ENCODE results near the gene HIVEP3.

Gene HIVEP3

DNA sequence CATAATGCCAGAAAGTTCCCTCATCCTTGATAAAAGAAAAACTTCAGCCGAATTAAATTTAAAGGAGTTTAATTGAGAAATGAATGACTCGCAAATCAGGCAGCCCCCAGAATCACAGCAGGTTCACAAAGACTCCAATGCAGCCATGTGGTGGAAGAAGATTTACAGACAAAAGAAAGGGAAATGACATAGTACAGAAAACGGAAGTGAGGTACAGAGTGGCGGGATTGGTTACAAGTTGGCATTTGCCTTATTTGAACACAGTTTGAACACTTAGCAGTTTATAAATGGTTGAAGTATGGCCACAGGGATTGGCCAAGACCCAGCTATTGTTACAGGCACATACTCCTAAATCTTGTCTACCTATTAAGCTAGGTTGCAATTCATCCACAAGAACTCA is 46.6 kb downstream of the HIVEP3 start:
- no peak for TF ChIP-seq ZNF274 (IDR thresholded peaks at IDR 0.05; ENCODE audit: low read depth, low read length)
- no peak for TF ChIP-seq SUZ12 (IDR thresholded peaks at IDR 0.05; ENCODE audit: extremely low read depth, insufficient read depth, insufficient read length)
- TF ChIP-seq YY1 (IDR thresholded peaks at IDR 0.05; ENCODE audit: insufficient read depth, insufficient read length) = no peak
- H3K9me3 ChIP-seq (ENCODE audit: insufficient read depth, low read length) = no peaks in the 10 kb centered on the region
- DNase-seq (ENCODE audit: low read depth, low spot score) = no peak
- no peak overlapping the region for H3K9ac ChIP-seq (ENCODE audit: insufficient read length, low read depth)
- no peaks in the 10 kb centered on the region for H3K27me3 ChIP-seq (ENCODE audit: insufficient read depth, insufficient read length)
- peaks cover 11% of the 10 kb centered on the region for H3K4me1 ChIP-seq (ENCODE audit: insufficient read depth, insufficient read length)
- no peaks in the 10 kb centered on the region for H3K36me3 ChIP-seq (ENCODE audit: insufficient read depth, insufficient read length, low read length)
- no peak overlapping the region for H3K4me3 ChIP-seq (ENCODE audit: insufficient read length, low read depth)

DNA sequence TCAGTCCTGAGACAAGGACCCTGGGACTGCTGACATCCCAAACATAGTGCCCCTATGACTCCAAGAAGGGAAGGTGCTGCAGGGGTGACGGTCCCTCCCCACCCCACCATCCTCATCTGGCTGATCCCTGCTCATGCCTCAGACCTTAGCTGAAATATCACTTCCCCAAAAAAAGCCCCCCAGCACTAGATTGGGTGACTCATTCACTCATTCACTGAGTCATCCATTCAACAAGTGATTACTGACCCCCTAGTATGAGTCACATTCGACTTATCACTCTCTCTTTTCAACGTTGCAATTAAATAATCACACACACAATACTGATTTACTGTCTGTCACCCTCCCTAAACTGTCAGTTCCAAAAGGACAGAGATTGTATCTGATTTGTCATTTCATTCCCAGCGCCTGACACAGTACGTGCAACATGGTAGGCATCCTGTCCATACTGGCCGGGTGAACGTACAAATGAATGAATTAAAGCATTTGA is 48.6 kb downstream of the HIVEP3 start:
- Histone ChIP-seq H3K36me3 (ENCODE audit: insufficient read depth, insufficient read length, low read length) (no peaks in the 10 kb centered on the region), H3K27me3 (ENCODE audit: insufficient read depth, insufficient read length) (no peaks in the 10 kb centered on the region), H3K9me3 (ENCODE audit: insufficient read depth, low read length) (no peaks in the 10 kb centered on the region), H3K4me3 (ENCODE audit: insufficient read length, low read depth) (no peak overlapping the region), H3K9ac (ENCODE audit: insufficient read length, low read depth) (no peak overlapping the region), H3K4me1 (ENCODE audit: insufficient read depth, insufficient read length) (peaks cover 9% of the 10 kb centered on the region)
- TF ChIP-seq ZNF274 (IDR thresholded peaks at IDR 0.05; ENCODE audit: low read depth, low read length) = no peak
- DNase-seq (ENCODE audit: low read depth, low spot score) = no peak

DNA sequence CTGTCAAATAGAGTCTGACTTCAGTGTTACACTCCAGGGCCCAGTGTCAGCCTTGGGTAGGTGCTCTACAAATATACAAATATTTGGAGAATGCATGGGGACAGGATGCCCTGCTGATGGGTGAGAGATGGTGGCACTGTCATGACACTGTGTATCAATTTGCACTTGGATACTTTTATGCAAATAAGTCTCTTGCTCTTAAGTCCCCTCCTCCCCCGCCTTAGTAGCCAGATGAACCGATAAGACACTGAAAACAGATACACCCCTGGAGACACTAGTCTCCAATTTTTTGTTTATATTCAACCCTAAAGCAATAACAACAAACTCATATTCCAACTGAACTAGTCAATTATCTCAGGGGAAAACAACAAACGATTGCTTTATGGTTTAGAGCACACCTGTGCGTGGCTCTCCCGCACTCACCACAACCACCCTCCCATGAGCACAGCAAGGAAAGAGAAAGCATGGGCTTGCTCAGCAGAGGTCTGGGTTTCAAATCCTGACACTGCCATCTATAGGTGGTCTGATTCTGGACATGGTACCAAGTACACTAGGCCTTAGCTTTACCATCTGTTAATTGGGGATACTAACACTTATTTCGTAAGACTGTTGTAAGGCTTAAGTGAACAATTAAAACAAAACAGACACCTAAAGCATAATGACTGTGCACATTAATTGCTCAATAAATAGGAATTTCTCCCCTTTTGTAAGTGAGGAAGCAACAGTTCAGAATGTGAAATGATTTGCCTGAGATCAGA is 50.3 kb downstream of the HIVEP3 start:
- H3K4me1 ChIP-seq (ENCODE audit: insufficient read depth, insufficient read length) = peaks cover 2% of the 10 kb centered on the region
- no peaks in the 10 kb centered on the region for H3K36me3 ChIP-seq (ENCODE audit: insufficient read depth, insufficient read length, low read length)
- no peak for DNase-seq (ENCODE audit: low read depth, low spot score)
- no peak overlapping the region for H3K4me3 ChIP-seq (ENCODE audit: insufficient read length, low read depth)
- no peaks in the 10 kb centered on the region for H3K9me3 ChIP-seq (ENCODE audit: insufficient read depth, low read length)
- TF ChIP-seq ZNF274 (IDR thresholded peaks at IDR 0.05; ENCODE audit: low read depth, low read length) = no peak
- TF ChIP-seq SUZ12 (IDR thresholded peaks at IDR 0.05; ENCODE audit: extremely low read depth, insufficient read depth, insufficient read length) = no peak
- no peak for TF ChIP-seq YY1 (IDR thresholded peaks at IDR 0.05; ENCODE audit: insufficient read depth, insufficient read length)
- no peak overlapping the region for H3K9ac ChIP-seq (ENCODE audit: insufficient read length, low read depth)
- no peaks in the 10 kb centered on the region for H3K27me3 ChIP-seq (ENCODE audit: insufficient read depth, insufficient read length)

DNA sequence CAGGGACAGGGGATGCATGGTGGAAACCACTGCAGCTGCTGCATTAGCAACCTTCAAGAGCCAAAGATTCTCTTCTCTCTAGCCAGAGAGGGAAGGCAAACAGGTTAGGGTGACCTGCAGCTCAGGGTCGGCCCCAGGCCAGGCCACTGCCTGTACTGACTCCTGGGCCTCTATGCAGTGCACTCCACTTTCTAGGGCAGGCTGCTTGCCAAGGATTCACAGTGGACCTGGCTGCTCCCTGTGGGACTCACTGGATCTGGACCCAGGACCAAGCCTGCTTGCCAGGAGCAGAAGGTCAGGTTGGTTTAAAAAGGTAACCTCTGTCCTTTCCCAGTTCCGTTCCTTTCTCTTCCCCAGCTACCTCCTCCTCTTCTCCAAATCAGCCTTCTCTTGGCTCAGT is 52.4 kb downstream of the HIVEP3 start:
- H3K9ac ChIP-seq (ENCODE audit: insufficient read length, low read depth) = no peak overlapping the region
- no peak for DNase-seq (ENCODE audit: low read depth, low spot score)
- no peak overlapping the region for H3K4me3 ChIP-seq (ENCODE audit: insufficient read length, low read depth)
- H3K4me1 ChIP-seq (ENCODE audit: insufficient read depth, insufficient read length) = peaks cover 15% of the 10 kb centered on the region
- no peaks in the 10 kb centered on the region for H3K36me3 ChIP-seq (ENCODE audit: insufficient read depth, insufficient read length, low read length)
- no peaks in the 10 kb centered on the region for H3K9me3 ChIP-seq (ENCODE audit: insufficient read depth, low read length)
- TF ChIP-seq SUZ12 (IDR thresholded peaks at IDR 0.05; ENCODE audit: extremely low read depth, insufficient read depth, insufficient read length) (no peak), ZNF274 (IDR thresholded peaks at IDR 0.05; ENCODE audit: low read depth, low read length) (no peak), YY1 (IDR thresholded peaks at IDR 0.05; ENCODE audit: insufficient read depth, insufficient read length) (no peak)
- H3K27me3 ChIP-seq (ENCODE audit: insufficient read depth, insufficient read length) = no peaks in the 10 kb centered on the region

DNA sequence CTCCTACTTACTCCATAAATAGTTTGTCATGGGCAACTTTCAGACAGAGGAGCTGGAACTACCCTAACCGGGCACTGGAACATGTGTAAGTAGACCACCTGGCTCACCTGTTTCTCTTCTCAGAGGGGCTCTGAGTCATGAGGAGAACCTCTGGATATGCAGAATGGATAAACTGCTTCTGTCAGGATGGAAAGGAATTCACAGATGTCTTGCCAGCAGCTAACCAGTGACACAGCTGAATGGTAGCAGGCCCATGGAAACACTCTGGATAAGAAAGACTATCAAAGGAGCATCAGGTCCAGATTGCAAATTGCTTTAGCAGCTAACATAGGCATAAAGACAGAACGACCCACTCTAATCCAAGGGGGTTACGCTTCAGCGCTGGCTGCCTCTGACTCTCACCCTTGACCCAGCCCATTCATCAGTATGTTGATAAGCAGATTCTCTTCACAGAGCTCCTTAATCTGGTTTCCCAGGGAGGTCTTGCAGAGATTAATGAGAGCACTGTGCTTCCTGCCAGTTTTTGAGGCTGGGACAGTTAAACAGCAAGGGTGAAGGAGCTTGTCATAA is 54.2 kb downstream of the HIVEP3 start:
- Histone ChIP-seq H3K4me1 (ENCODE audit: insufficient read depth, insufficient read length) (peaks cover 22% of the 10 kb centered on the region), H3K9me3 (ENCODE audit: insufficient read depth, low read length) (no peaks in the 10 kb centered on the region), H3K27me3 (ENCODE audit: insufficient read depth, insufficient read length) (no peaks in the 10 kb centered on the region), H3K36me3 (ENCODE audit: insufficient read depth, insufficient read length, low read length) (no peaks in the 10 kb centered on the region), H3K9ac (ENCODE audit: insufficient read length, low read depth) (no peak overlapping the region), H3K4me3 (ENCODE audit: insufficient read length, low read depth) (no peak overlapping the region)
- TF ChIP-seq ZNF274 (IDR thresholded peaks at IDR 0.05; ENCODE audit: low read depth, low read length) (no peak), SUZ12 (IDR thresholded peaks at IDR 0.05; ENCODE audit: extremely low read depth, insufficient read depth, insufficient read length) (no peak), YY1 (IDR thresholded peaks at IDR 0.05; ENCODE audit: insufficient read depth, insufficient read length) (no peak)
- DNase-seq (ENCODE audit: low read depth, low spot score) = no peak

DNA sequence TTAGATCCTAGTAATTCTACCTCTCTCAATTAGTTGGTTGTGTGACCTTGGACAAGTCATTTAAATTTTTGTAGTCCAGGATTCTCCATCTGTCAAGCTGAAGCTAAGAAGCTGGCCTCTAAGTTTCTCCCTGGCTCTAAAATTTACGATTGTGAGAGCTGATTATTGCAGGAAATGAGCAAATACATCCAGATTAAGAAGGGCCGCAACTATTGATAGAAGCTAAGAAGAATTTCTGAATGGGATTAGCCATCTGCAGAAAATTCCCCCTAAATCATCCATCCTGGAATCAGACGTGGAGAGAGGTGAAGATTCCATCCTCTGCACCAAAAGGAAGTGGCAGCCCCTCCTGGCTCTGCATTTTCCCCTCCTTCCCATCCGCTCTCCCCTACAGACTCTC is 55.0 kb downstream of the HIVEP3 start:
- no peak overlapping the region for H3K4me3 ChIP-seq (ENCODE audit: insufficient read length, low read depth)
- H3K27me3 ChIP-seq (ENCODE audit: insufficient read depth, insufficient read length) = no peaks in the 10 kb centered on the region
- no peak overlapping the region for H3K9ac ChIP-seq (ENCODE audit: insufficient read length, low read depth)
- no peak for TF ChIP-seq SUZ12 (IDR thresholded peaks at IDR 0.05; ENCODE audit: extremely low read depth, insufficient read depth, insufficient read length)
- TF ChIP-seq ZNF274 (IDR thresholded peaks at IDR 0.05; ENCODE audit: low read depth, low read length) = no peak
- TF ChIP-seq YY1 (IDR thresholded peaks at IDR 0.05; ENCODE audit: insufficient read depth, insufficient read length) = no peak
- H3K9me3 ChIP-seq (ENCODE audit: insufficient read depth, low read length) = no peaks in the 10 kb centered on the region
- no peak for DNase-seq (ENCODE audit: low read depth, low spot score)
- H3K36me3 ChIP-seq (ENCODE audit: insufficient read depth, insufficient read length, low read length) = no peaks in the 10 kb centered on the region
- peaks cover 22% of the 10 kb centered on the region for H3K4me1 ChIP-seq (ENCODE audit: insufficient read depth, insufficient read length)

DNA sequence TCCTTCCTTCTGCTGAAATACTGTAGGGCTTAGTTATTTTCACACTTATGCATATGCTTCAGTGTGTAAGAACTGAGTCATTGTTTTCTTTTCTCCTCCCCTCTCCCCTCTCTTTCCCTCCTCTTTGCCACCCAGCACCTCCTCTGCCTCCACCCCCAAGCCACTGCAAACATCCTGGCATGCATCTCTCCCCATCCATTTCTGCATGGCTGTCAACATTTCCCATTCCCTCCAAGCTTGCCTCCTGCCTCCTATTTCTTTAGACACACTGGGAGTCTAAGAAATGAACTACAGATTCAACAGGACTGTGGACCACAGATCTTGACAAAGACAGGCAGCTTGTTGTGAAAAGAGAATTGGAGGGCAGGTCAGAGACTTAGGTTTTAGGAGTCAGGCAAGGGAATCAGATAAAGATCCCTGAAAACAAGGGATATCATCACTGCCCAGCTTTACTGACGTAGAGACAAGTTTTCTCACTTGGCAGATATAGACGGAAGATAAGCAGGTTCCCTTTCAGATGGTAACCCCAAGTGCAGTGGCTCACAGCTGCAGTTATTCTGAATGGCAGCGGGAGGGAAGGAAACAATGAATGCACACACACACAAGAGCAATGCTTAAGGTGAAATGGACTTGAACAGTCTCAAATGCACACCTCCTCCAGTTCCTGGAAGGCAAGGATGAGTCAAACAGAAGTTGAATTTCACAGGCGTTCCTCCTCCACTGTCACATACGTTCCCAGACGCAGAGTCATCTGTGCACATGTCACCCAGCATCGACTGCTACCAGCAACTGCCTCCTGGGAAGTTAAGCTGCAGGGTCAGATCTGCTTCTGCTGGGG is 56.1 kb downstream of the HIVEP3 start:
- Histone ChIP-seq H3K9me3 (ENCODE audit: insufficient read depth, low read length) (no peaks in the 10 kb centered on the region), H3K4me1 (ENCODE audit: insufficient read depth, insufficient read length) (peaks cover 22% of the 10 kb centered on the region), H3K27me3 (ENCODE audit: insufficient read depth, insufficient read length) (no peaks in the 10 kb centered on the region), H3K4me3 (ENCODE audit: insufficient read length, low read depth) (no peak overlapping the region), H3K9ac (ENCODE audit: insufficient read length, low read depth) (no peak overlapping the region), H3K36me3 (ENCODE audit: insufficient read depth, insufficient read length, low read length) (no peaks in the 10 kb centered on the region)
- no peak for TF ChIP-seq SUZ12 (IDR thresholded peaks at IDR 0.05; ENCODE audit: extremely low read depth, insufficient read depth, insufficient read length)
- TF ChIP-seq YY1 (IDR thresholded peaks at IDR 0.05; ENCODE audit: insufficient read depth, insufficient read length) = no peak
- TF ChIP-seq ZNF274 (IDR thresholded peaks at IDR 0.05; ENCODE audit: low read depth, low read length) = no peak
- no peak for DNase-seq (ENCODE audit: low read depth, low spot score)
